SU-DHL-6 (cell line): ENCODE data around the gene TRAK1.

Experiments used
- H2AFZ ChIP-seq: fragments of 200-600 bp; sonication (generic); 2 replicates; pipeline ENCODE4 v1.6.1; 2014; ENCODE audit warnings: low read depth, mild to moderate bottlenecking, moderate library complexity, mixed read lengths, antibody characterized with exemption, low read length; ENCODE audit not compliant: severe bottlenecking
- H3F3A ChIP-seq: fragments of 200-600 bp; shearing (Covaris generic); 2 replicates; pipeline ENCODE4 v1.6.0; 2016; ENCODE audit warnings: antibody characterized with exemption, mild to moderate bottlenecking; ENCODE audit not compliant: insufficient read depth
- H3K27ac ChIP-seq: fragments of 200-600 bp; sonication (generic); 2 replicates; pipeline ENCODE4 v1.5.1; 2016; ENCODE audit warnings: low read depth, mild to moderate bottlenecking, low read length, moderate library complexity, mixed read lengths
- H3K27me3 ChIP-seq: fragments of 200-600 bp; sonication (generic), shearing (Covaris generic); 2 replicates; pipeline ENCODE4 v1.6.0; 2014; ENCODE audit warnings: mild to moderate bottlenecking, low read length
- H3K36me3 ChIP-seq: fragments of 200-600 bp; sonication (generic); 2 replicates; pipeline ENCODE4 v1.6.1; 2014; ENCODE audit warnings: mild to moderate bottlenecking, low read length, mixed read lengths
- H3K4me2 ChIP-seq: fragments of 300-600, 200-600 bp; shearing (Covaris generic), sonication (generic); 2 replicates; pipeline ENCODE4 v1.6.0; 2014; ENCODE audit warnings: low read length, low read depth, mild to moderate bottlenecking; ENCODE audit not compliant: poor library complexity, severe bottlenecking
- H3K4me3 ChIP-seq: fragments of 200-600 bp; sonication (generic); 2 replicates; pipeline ENCODE4 v1.5.1; 2014; ENCODE audit warnings: antibody characterized with exemption, low read length, mild to moderate bottlenecking, mixed read lengths; ENCODE audit not compliant: insufficient read depth, poor library complexity, severe bottlenecking
- H3K79me2 ChIP-seq: fragments of 200-600 bp; sonication (generic); 2 replicates; pipeline ENCODE4 v1.6.1; 2014; ENCODE audit warnings: mild to moderate bottlenecking, low read length, moderate library complexity; ENCODE audit not compliant: insufficient read depth
- H3K9ac ChIP-seq: fragments of 200-600 bp; sonication (generic); 2 replicates; pipeline ENCODE4 v1.7.0; 2014; ENCODE audit warnings: mild to moderate bottlenecking, low read length
- H3K9me2 ChIP-seq: fragments of 200-600 bp; sonication (generic); replicated peaks from 2 replicates; pipeline ENCODE4 v1.6.1; 2014; ENCODE audit warnings: low read length; ENCODE audit not compliant: insufficient read depth
- H3K9me3 ChIP-seq: fragments of 200-600 bp; sonication (generic); 2 replicates; pipeline ENCODE4 v1.6.1; 2014; ENCODE audit warnings: low read length, mixed read lengths; ENCODE audit not compliant: insufficient read depth
- H4K20me1 ChIP-seq: fragments of 200-600 bp; sonication (generic); 2 replicates; pipeline ENCODE4 v1.6.1; 2014; ENCODE audit warnings: low read depth, mild to moderate bottlenecking, antibody characterized with exemption, low read length, moderate library complexity, mixed read lengths
- CTCF ChIP-seq: fragments of 200-600 bp; sonication (generic); IDR thresholded peaks from one replicate; pipeline ENCODE4 v1.5.1; 2017; ENCODE audit warnings: antibody characterized with exemption, mild to moderate bottlenecking, low read length, moderate library complexity; ENCODE audit not compliant: insufficient read depth, poor library complexity, severe bottlenecking
- EZH2phosphoT487 ChIP-seq: fragments of 200-600 bp; sonication (generic), shearing (Covaris generic); conservative IDR thresholded peaks from 2 replicates; pipeline ENCODE4 v1.6.1; 2018; ENCODE audit warnings: mild to moderate bottlenecking, antibody characterized with exemption, low read length, moderate library complexity, mixed read lengths

TRAK1 gene

GRCh38 chr3:42123824-42124658, 32.9 kb downstream of the TRAK1 start:
- H3K79me2 ChIP-seq = peaks cover 40% of the 10 kb centered on the region
- peaks cover 12% of the 10 kb centered on the region; the same call in 1 of the 2 replicates for H3K36me3 ChIP-seq
- no peaks in the 10 kb centered on the region for H4K20me1 ChIP-seq
- no peak overlapping the region for H3K9ac ChIP-seq
- no peaks in the 10 kb centered on the region for H3K9me2 ChIP-seq
- no peaks in the 10 kb centered on the region for H3K9me3 ChIP-seq
- no peak overlapping the region for H2AFZ ChIP-seq
- H3K4me3 ChIP-seq = no peak overlapping the region
- no peak overlapping the region for H3K4me2 ChIP-seq
- peaks cover 10% of the 10 kb centered on the region for H3F3A ChIP-seq
- H3K27me3 ChIP-seq = no peaks in the 10 kb centered on the region
- H3K27ac ChIP-seq = no peak overlapping the region
- TF ChIP-seq EZH2phosphoT487 (no peak), CTCF (no peak)

GRCh38 chr3:42127226-42127625, 36.1 kb downstream of the TRAK1 start:
- no peaks in the 10 kb centered on the region for H4K20me1 ChIP-seq
- peak overlapping the region; percentile 40 for H3K4me2 ChIP-seq
- H3K27me3 ChIP-seq = no peaks in the 10 kb centered on the region
- peak overlapping the region; percentile 77 for H3K27ac ChIP-seq
- no peak for TF ChIP-seq CTCF
- no peak for TF ChIP-seq EZH2phosphoT487
- no peak overlapping the region for H3K4me3 ChIP-seq
- peak overlapping the region; percentile 23 for H3K9ac ChIP-seq
- H3F3A ChIP-seq = peaks cover 10% of the 10 kb centered on the region
- H3K9me3 ChIP-seq = no peaks in the 10 kb centered on the region
- no peaks in the 10 kb centered on the region for H3K9me2 ChIP-seq
- H3K36me3 ChIP-seq = peaks cover 12% of the 10 kb centered on the region; the same call in 1 of the 2 replicates
- peaks cover 29% of the 10 kb centered on the region for H3K79me2 ChIP-seq
- H2AFZ ChIP-seq = no peak overlapping the region

- Histone ChIP-seq H3K27ac (peak overlapping the region; percentile 77), H3K27me3 (no peaks in the 10 kb centered on the region), H3K36me3 (peaks cover 12% of the 10 kb centered on the region; the same call in 1 of the 2 replicates), H3K79me2 (peaks cover 24% of the 10 kb centered on the region), H3K9me3 (no peaks in the 10 kb centered on the region), H3K9me2 (no peaks in the 10 kb centered on the region), H3F3A (peaks cover 10% of the 10 kb centered on the region), H2AFZ (no peak overlapping the region), H3K9ac (peak overlapping the region; percentile 37), H3K4me3 (peak overlapping the region; percentile 2), H4K20me1 (no peaks in the 10 kb centered on the region), H3K4me2 (peak overlapping the region; percentile 57)
- TF ChIP-seq EZH2phosphoT487 (no peak), CTCF (no peak)
These were observed 37.4 kb downstream of the TRAK1 start for GRCh38 chr3:42128526-42128925.
